ENCODE results near the gene MINK1. TPM values are rescaled to one million over a fixed set of nuclear protein-coding genes. Genes with fewer than 3 reads are reported as not detected.
A peak's percentile ranks its signal among the peaks of the same experiment; 100 is the strongest.
"Not testable (repeated sequence)": the region's sequence is repeated elsewhere in the genome, so short reads cannot be mapped to it uniquely, and the experiment has no call there.

Gene MINK1
- polyA plus RNA-seq, 1 donor from 2014 or later = 21.4 TPM

- Mint-ChIP-seq H3K4me3 (peak overlapping the region in 3 of 4 donors; percentile 80 to 97 (median 94)), H3K4me1 (peaks cover 17 to 22% (median 21%) of the 10 kb centered on the region in 3 donors), H3K9me3 (no peaks in the 10 kb centered on the region), H3K36me3 (peaks cover 4% of the 10 kb centered on the region), H3K27ac (peak overlapping the region; percentile 71 to 91 (median 73)), H3K27me3 (no peaks in the 10 kb centered on the region)
Observed at GRCh38 chr17:4901648-4902344, 68.7 kb downstream of the MINK1 start.

- Mint-ChIP-seq H3K4me1 (peaks cover 17 to 22% (median 21%) of the 10 kb centered on the region in 3 donors), H3K27me3 (no peaks in the 10 kb centered on the region), H3K27ac (peak overlapping the region; percentile 39 to 91 (median 71)), H3K9me3 (no peaks in the 10 kb centered on the region), H3K4me3 (peak overlapping the region; percentile 25 to 97 (median 83)), H3K36me3 (peaks cover 3% of the 10 kb centered on the region)
Observed at GRCh38 chr17:4902540-4902939, 69.4 kb downstream of the MINK1 start.

- Mint-ChIP-seq H3K36me3 (peaks cover 3% of the 10 kb centered on the region), H3K27me3 (no peaks in the 10 kb centered on the region), H3K4me3 (peak within 1 kb of the TSS; percentile 62 to 97 (median 90)), H3K4me1 (peaks cover 17 to 21% (median 21%) of the 10 kb centered on the region in 3 donors), H3K27ac (peak within 1 kb of the TSS; percentile 71 to 91 (median 82)), H3K9me3 (no peaks in the 10 kb centered on the region)
Observed at GRCh38 chr17:4903051-4903818, 70.1 kb downstream of the MINK1 start, which contains the start of gene CHRNE. TSS of gene CHRNE (minus strand) at chr17:4903098. CDS start at chr17:4903063, 35 bp downstream.

GRCh38 chr17:4906642-4907041 is 73.5 kb downstream of the MINK1 start:
- H3K27ac Mint-ChIP-seq, H3K36me3 Mint-ChIP-seq, H3K4me3 Mint-ChIP-seq, H3K27me3 Mint-ChIP-seq, H3K9me3 Mint-ChIP-seq: not testable (repeated sequence)
- peaks cover 11 to 15% (median 11%) of the 10 kb centered on the region in 3 donors for H3K4me1 Mint-ChIP-seq

GRCh38 chr17:4908301-4908700 is 75.2 kb downstream of the MINK1 start:
- Mint-ChIP-seq H3K36me3 (peaks cover 3% of the 10 kb centered on the region), H3K27me3 (no peaks in the 10 kb centered on the region), H3K27ac (no peak overlapping the region), H3K9me3 (no peaks in the 10 kb centered on the region), H3K4me1 (peaks cover 3 to 4% (median 3%) of the 10 kb centered on the region in 3 donors), H3K4me3 (no peak overlapping the region)

GRCh38 chr17:4908711-4909496 is 75.8 kb downstream of the MINK1 start:
- H3K9me3 Mint-ChIP-seq = no peaks in the 10 kb centered on the region
- no peaks in the 10 kb centered on the region for H3K4me1 Mint-ChIP-seq
- H3K36me3 Mint-ChIP-seq = peaks cover 3% of the 10 kb centered on the region
- H3K27ac Mint-ChIP-seq = no peak overlapping the region
- H3K4me3 Mint-ChIP-seq = no peak overlapping the region
- no peaks in the 10 kb centered on the region for H3K27me3 Mint-ChIP-seq

- H3K9me3 Mint-ChIP-seq = no peaks in the 10 kb centered on the region
- H3K27me3 Mint-ChIP-seq = no peaks in the 10 kb centered on the region
Observed at GRCh38 chr17:4913994-4914393, 80.9 kb downstream of the MINK1 start.

GRCh38 chr17:4914551-4914950 is 81.4 kb downstream of the MINK1 start:
- not testable (repeated sequence) for H3K4me3 Mint-ChIP-seq, H3K4me1 Mint-ChIP-seq, H3K36me3 Mint-ChIP-seq

More at GRCh38 chr17:4913994-4914393, 80.9 kb downstream of the MINK1 start:
- Mint-ChIP-seq H3K27ac (no peak overlapping the region), H3K4me1 (no peaks in the 10 kb centered on the region), H3K4me3 (no peak overlapping the region), H3K36me3 (peaks cover 2% of the 10 kb centered on the region)

GRCh38 chr17:4919511-4920047 is 86.4 kb downstream of the MINK1 start:
- no peaks in the 10 kb centered on the region for H3K27me3 Mint-ChIP-seq
- H3K4me1 Mint-ChIP-seq = no peaks in the 10 kb centered on the region
- no peaks in the 10 kb centered on the region for H3K9me3 Mint-ChIP-seq
- no peak overlapping the region for H3K27ac Mint-ChIP-seq
- no peak overlapping the region for H3K4me3 Mint-ChIP-seq
- peaks cover 2% of the 10 kb centered on the region for H3K36me3 Mint-ChIP-seq

More at GRCh38 chr17:4914551-4914950, 81.4 kb downstream of the MINK1 start:
- not testable (repeated sequence) for H3K27ac Mint-ChIP-seq, H3K9me3 Mint-ChIP-seq, H3K27me3 Mint-ChIP-seq

GRCh38 chr17:4920351-4921048 is 87.4 kb downstream of the MINK1 start:
- Mint-ChIP-seq H3K36me3 (peaks cover 2% of the 10 kb centered on the region), H3K4me3 (no peak overlapping the region), H3K4me1 (no peaks in the 10 kb centered on the region), H3K27ac (peak overlapping the region in 1 of 3 donors; percentile 19), H3K9me3 (no peaks in the 10 kb centered on the region), H3K27me3 (no peaks in the 10 kb centered on the region)

GRCh38 chr17:4921320-4921719 is 88.2 kb downstream of the MINK1 start:
- H3K27ac Mint-ChIP-seq = no peak overlapping the region
- no peaks in the 10 kb centered on the region for H3K9me3 Mint-ChIP-seq
- no peak overlapping the region for H3K4me3 Mint-ChIP-seq
- H3K36me3 Mint-ChIP-seq = peaks cover 2% of the 10 kb centered on the region
- H3K4me1 Mint-ChIP-seq = no peaks in the 10 kb centered on the region
- H3K27me3 Mint-ChIP-seq = no peaks in the 10 kb centered on the region

- not testable (repeated sequence) for H3K4me1 Mint-ChIP-seq, H3K36me3 Mint-ChIP-seq, H3K4me3 Mint-ChIP-seq, H3K9me3 Mint-ChIP-seq, H3K27me3 Mint-ChIP-seq, H3K27ac Mint-ChIP-seq
Observed at GRCh38 chr17:4926577-4927335, 93.6 kb downstream of the MINK1 start.

GRCh38 chr17:4928881-4929280 is 95.7 kb downstream of the MINK1 start:
- Mint-ChIP-seq H3K27ac (no peak overlapping the region), H3K27me3 (peaks cover 7% of the 10 kb centered on the region), H3K4me1 (peaks cover 5 to 11% (median 11%) of the 10 kb centered on the region in 3 donors), H3K4me3 (no peak overlapping the region), H3K36me3 (peaks cover 8% of the 10 kb centered on the region), H3K9me3 (no peaks in the 10 kb centered on the region)

- peaks cover 8% of the 10 kb centered on the region for H3K27me3 Mint-ChIP-seq
- H3K4me3 Mint-ChIP-seq = peak within 1 kb of the TSS in 3 of 4 donors; percentile 7 to 63 (median 54)
- H3K36me3 Mint-ChIP-seq = peaks cover 9% of the 10 kb centered on the region
- H3K27ac Mint-ChIP-seq = peak within 1 kb of the TSS in 1 of 3 donors; percentile 19
- H3K9me3 Mint-ChIP-seq = no peaks in the 10 kb centered on the region
- peaks cover 12 to 22% (median 17%) of the 10 kb centered on the region in 3 donors for H3K4me1 Mint-ChIP-seq
Observed at GRCh38 chr17:4931963-4932362, 98.8 kb downstream of the MINK1 start, which contains the start of gene GP1BA. TSS of gene GP1BA (plus strand) at chr17:4932277. CDS start at chr17:4932605, 328 bp downstream.
